Prostate gland (tissue), 2 donors: ENCODE data around the gene SCYGR3. TPM values are rescaled to one million over a fixed set of nuclear protein-coding genes. Genes with fewer than 3 reads are reported as not detected.
"Not testable (repeated sequence)": the region's sequence is repeated elsewhere in the genome, so short reads cannot be mapped to it uniquely, and the experiment has no call there.

ENCODE experiments used
- DNase-seq: peaks from one replicate; pipeline ENCODE4 v3.0.0-alpha.2; 2019; ENCODE audit warnings: low spot score
- H3K27ac ChIP-seq, 2 donors: fragments of 200-600 bp; sonication (generic); 2 replicates each; pipeline ENCODE4 v1.5.1; 2017 to 2019
- H3K27me3 ChIP-seq: fragments of 200-600 bp; sonication (generic); replicated peaks from 2 replicates; pipeline ENCODE4 v1.5.1; 2019; ENCODE audit not compliant: insufficient read depth
- H3K36me3 ChIP-seq, 2 donors: fragments of 200-600 bp; sonication (generic); 1 replicate in 1 of 2; 2 replicates in 1 of 2; pipeline versions ENCODE4 v1.5.1 to v1.8.1; 2017 to 2019
- H3K4me1 ChIP-seq: fragments of 200-600 bp; sonication (generic); replicated peaks from 2 replicates; pipeline ENCODE4 v1.5.1; 2019
- H3K4me3 ChIP-seq, 2 donors: fragments of 200-600 bp; sonication (generic); 2 replicates each; pipeline ENCODE4 v1.5.1; 2017 to 2019
- H3K9me3 ChIP-seq: fragments of 200-600 bp; sonication (generic); 2 replicates; pipeline ENCODE4 v1.5.1; 2017
- POLR2A ChIP-seq: fragments of 450-650 bp; IDR thresholded peaks from one replicate; pipeline ENCODE4 v1.6.1; 2016; ENCODE audit warnings: antibody characterized with exemption, mild to moderate bottlenecking
- POLR2AphosphoS5 ChIP-seq: sonication (generic); formaldehyde crosslinking; IDR thresholded peaks from one replicate; pipeline ENCODE4 v1.6.1; 2017; ENCODE audit warnings: antibody characterized with exemption
- WGBS: methylation state at CpG from one replicate; pipeline ENCODE4 v1.1.5; 2018; 5-methylcytosine and 5-hydroxymethylcytosine counted together
- intact Hi-C: fragments of 100-400 bp; cut with DNase I; formaldehyde crosslinking; loops from one replicate; pipeline ENCODE4 v1.14.2; 2022
- total RNA-seq, 2 donors: library from RNA; depleted of rRNA; stranded (reverse); fragments of >200 nt; gene quantifications; one replicate each; pipeline ENCODE4 v1.1.0, GENCODE V29; 2016
- TF ChIP-seq, protein P1 (sequence below), 4 experiments: fragments of 200-600 bp in 2 of 4; fragments of 450-650 bp in 2 of 4; sonication (generic) in 2 of 4; IDR thresholded peaks; 1 replicate in 3 of 4; 2 replicates in 1 of 4; pipeline ENCODE4 v1.5.1; 2016 to 2019; ENCODE audit warnings: antibody characterized with exemption in 4 of 4, mild to moderate bottlenecking in 2 of 4, moderate library complexity in 2 of 4

The SCYGR3 gene
- total RNA-seq, 2 donors from 2014 or later = not detected

DNA sequence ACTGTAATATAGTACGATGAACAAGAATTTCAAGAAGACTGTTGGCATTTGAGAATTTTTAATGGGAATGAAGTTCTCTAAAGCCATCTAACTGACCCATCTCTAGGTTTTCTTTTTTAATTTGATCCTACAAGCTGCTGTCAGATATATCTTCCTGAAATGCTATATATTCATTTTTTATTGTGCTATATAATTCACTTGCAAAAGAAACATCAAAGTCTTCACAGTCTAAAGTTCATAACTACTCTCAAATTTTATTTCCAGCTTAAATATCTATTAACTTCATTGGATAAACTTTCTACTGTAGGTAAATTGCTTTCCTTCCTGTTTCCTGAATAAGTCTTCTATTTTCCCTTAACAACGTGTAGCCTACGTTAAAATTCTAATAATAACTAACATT is 12.3 kb downstream of the SCYGR3 start:
- 70% methylated on average over 3 of the region's 3 CpGs for WGBS
- Histone ChIP-seq H3K4me1 (no peaks in the 10 kb centered on the region), H3K36me3 (no peaks in the 10 kb centered on the region), H3K9me3 (no peaks in the 10 kb centered on the region), H3K27ac (no peak overlapping the region), H3K27me3 (no peaks in the 10 kb centered on the region), H3K4me3 (no peak overlapping the region)
- TF ChIP-seq POLR2AphosphoS5 (no peak), POLR2A (no peak)
- TF ChIP-seq, protein P1, sequence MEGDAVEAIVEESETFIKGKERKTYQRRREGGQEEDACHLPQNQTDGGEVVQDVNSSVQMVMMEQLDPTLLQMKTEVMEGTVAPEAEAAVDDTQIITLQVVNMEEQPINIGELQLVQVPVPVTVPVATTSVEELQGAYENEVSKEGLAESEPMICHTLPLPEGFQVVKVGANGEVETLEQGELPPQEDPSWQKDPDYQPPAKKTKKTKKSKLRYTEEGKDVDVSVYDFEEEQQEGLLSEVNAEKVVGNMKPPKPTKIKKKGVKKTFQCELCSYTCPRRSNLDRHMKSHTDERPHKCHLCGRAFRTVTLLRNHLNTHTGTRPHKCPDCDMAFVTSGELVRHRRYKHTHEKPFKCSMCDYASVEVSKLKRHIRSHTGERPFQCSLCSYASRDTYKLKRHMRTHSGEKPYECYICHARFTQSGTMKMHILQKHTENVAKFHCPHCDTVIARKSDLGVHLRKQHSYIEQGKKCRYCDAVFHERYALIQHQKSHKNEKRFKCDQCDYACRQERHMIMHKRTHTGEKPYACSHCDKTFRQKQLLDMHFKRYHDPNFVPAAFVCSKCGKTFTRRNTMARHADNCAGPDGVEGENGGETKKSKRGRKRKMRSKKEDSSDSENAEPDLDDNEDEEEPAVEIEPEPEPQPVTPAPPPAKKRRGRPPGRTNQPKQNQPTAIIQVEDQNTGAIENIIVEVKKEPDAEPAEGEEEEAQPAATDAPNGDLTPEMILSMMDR (IDR thresholded peaks at IDR 0.05) = no peak
- DNase-seq = no peak
- intact Hi-C loops = no loop called here

DNA sequence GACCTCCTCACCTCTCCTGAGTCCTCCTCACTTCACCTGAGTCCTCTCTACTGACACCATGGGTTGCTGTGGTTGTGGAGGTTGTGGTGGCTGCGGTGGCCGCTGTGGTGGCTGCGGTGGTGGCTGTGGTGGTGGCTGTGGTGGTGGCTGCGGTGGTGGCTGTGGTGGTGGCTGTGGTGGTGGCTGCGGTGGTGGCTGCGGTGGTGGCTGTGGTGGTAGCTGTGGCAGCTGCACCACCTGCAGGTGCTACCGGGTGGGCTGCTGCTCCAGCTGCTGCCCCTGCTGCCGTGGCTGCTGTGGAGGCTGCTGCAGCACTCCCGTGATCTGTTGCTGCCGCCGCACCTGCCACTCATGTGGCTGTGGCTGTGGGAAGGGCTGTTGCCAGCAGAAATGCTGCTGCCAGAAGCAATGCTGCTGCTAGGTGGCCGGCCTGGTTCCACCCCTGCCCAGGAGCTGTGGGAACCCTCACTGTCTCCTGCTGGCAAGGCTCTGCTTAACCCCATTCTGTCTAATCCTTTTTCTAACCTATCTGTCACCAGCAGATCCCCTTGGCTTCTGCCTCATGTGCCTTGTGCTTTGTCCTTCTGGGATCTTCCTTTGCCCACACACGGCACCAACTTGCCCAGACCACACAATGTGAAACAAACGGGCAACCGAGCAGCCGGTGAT is 15.7 kb downstream of the SCYGR3 start, which contains the start of gene SCYGR2:
Gene SCYGR2, plus strand, starts transcription at position 59 of the 669 bp plus-strand sequence. Its CDS starts 0 bp downstream, at position 59.
- H3K9me3 ChIP-seq, H3K36me3 ChIP-seq, H3K4me1 ChIP-seq, intact Hi-C loops, H3K27ac ChIP-seq, H3K27me3 ChIP-seq, H3K4me3 ChIP-seq, DNase-seq: not testable (repeated sequence)
- 75% methylated on average over 16 of the region's 16 CpGs for WGBS

DNA sequence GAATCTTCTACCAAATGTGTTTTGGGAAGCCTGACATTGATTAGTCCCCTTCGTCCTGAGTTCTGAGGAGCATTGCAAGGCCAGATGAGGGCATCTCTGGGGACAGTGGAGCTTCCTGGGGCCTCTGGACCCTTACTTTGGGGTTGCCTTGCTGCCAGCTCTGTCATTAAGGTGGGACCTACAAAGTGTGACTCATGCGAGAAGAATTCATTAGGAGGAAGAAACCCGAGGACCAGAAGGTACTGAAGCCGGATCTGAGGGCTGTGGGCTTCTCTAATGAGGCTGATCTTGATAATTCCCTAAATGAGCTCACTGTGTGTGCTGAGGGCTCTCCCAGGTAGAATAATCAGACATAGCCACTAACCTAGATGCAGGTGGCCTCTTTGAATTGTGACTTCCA is 16.6 kb downstream of the SCYGR3 start:
- DNase-seq = no peak
- Histone ChIP-seq H3K4me3 (no peak overlapping the region), H3K27me3 (no peaks in the 10 kb centered on the region), H3K27ac (no peak overlapping the region), H3K9me3 (no peaks in the 10 kb centered on the region), H3K4me1 (no peaks in the 10 kb centered on the region), H3K36me3 (no peaks in the 10 kb centered on the region)
- intact Hi-C loops = no loop called here
- WGBS = 56% methylated on average over 4 of the region's 4 CpGs
- TF ChIP-seq, protein P1 (IDR thresholded peaks at IDR 0.05) = no peak

DNA sequence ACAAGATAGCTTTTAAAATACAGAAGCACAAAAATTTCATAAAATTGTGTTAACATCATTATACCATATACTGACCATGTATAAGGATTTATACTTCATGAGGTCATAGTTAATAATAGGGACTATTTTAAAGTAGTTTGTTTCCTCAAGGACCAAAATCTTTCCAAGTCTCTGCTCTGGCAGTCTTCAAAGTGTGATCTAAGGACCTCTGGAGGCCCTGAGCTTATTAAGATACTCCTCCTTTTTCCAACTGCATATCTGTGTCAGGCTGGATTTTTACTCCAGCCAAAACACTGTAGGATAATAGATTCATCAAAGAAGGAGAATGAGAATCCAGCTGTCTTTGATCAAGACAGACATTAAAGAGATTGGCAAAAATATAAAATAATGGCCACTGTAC is 17.6 kb downstream of the SCYGR3 start:
- no peaks in the 10 kb centered on the region for H3K9me3 ChIP-seq
- no peaks in the 10 kb centered on the region for H3K4me1 ChIP-seq
- H3K27ac ChIP-seq = no peak overlapping the region
- no peaks in the 10 kb centered on the region for H3K27me3 ChIP-seq
- DNase-seq = no peak
- no peaks in the 10 kb centered on the region for H3K36me3 ChIP-seq
- intact Hi-C loops = no loop called here
- TF ChIP-seq POLR2AphosphoS5 (no peak), POLR2A (no peak)
- TF ChIP-seq, protein P1 (IDR thresholded peaks at IDR 0.05) = no peak
- no peak overlapping the region for H3K4me3 ChIP-seq

DNA sequence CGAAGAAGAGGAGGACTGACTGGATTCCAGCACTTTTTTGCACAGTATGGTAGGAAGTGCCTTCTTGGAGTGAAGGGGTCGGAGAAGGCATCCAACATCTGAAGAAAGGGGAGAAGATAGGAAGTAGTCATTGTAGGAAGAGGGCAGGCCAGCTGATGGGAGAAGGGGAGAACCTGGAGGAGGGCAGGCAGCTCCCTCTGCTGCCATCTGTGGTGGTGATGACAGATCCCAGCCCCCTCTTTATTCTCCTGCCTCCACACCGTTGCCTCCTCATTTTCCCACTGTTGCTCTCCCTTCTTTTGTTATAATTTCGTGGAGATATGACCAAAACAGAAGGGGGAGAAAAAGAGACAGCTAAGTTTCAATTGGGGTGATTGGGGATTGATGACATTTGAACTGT is 18.8 kb downstream of the SCYGR3 start:
- TF ChIP-seq POLR2AphosphoS5 (no peak), POLR2A (no peak)
- TF ChIP-seq, protein P1 (IDR thresholded peaks at IDR 0.05) = no peak
- Histone ChIP-seq H3K36me3 (no peaks in the 10 kb centered on the region), H3K27ac (no peak overlapping the region), H3K27me3 (no peaks in the 10 kb centered on the region), H3K4me3 (no peak overlapping the region), H3K9me3 (no peaks in the 10 kb centered on the region), H3K4me1 (no peaks in the 10 kb centered on the region)
- intact Hi-C loops = no loop called here
- DNase-seq = no peak
- 80% methylated on average over 4 of the region's 4 CpGs for WGBS
